Caco-2 (cell line): ENCODE measurements around the gene ID3. TPM values are rescaled to one million over a fixed set of nuclear protein-coding genes. Genes with fewer than 3 reads are reported as not detected.

Experiments
- BruUV-seq: library from RNA; stranded (reverse); fragments of 400-500 nt; replicated peaks from 2 replicates; lab custom pipeline; 2021; lab: Mats Ljungman, UMichigan
- CTCF ChIA-PET: fragments of 300-600 bp; sonication (Branson Sonifier 250); formaldehyde crosslinking; loops from one replicate; lab custom pipeline; 2022; ENCODE audit warnings: antibody characterized with exemption; lab: Charles Lee
- POLR2A ChIA-PET: fragments of 300-600 bp; sonication (Branson Sonifier 250); formaldehyde crosslinking; loops from one replicate; lab custom pipeline; 2022; ENCODE audit warnings: antibody characterized with exemption; lab: Charles Lee
- DNase-seq, 2 experiments: peaks; one replicate each; pipeline versions ENCODE4 v3.0.0 to v3.0.0-alpha.2; 2020 to 2022
- H3K27me3 ChIP-seq: replicated peaks from 2 replicates; pipeline ENCODE4 v1.6.0; 2011; ENCODE audit warnings: low read length; ENCODE audit not compliant: control insufficient read depth, insufficient read depth
- H3K36me3 ChIP-seq: 2 replicates; pipeline ENCODE4 v1.5.1; 2011; ENCODE audit warnings: low read length; ENCODE audit not compliant: control insufficient read depth, insufficient read depth
- H3K4me1 ChIP-seq: fragments of 250-450 bp; sonication (Bioruptor Pico); 2 replicates; pipeline ENCODE4 v1.5.1; 2020; ENCODE audit warnings: mild to moderate bottlenecking
- H3K4me3 ChIP-seq: 2 replicates; pipeline ENCODE4 v1.5.1; 2011; ENCODE audit warnings: low read depth, mild to moderate bottlenecking, control low read depth, low read length
- H3K9me3 ChIP-seq: fragments of 250-450 bp; sonication (Bioruptor Pico); 2 replicates; pipeline ENCODE4 v1.5.1; 2020; ENCODE audit warnings: mild to moderate bottlenecking, moderate library complexity
- H3K27ac Mint-ChIP-seq: one replicate; pipeline ENCODE4 v1.8.0; 2022; ENCODE audit warnings: mixed read lengths; ENCODE audit not compliant: unreplicated experiment
- H3K27me3 Mint-ChIP-seq: one replicate; pipeline ENCODE4 v1.8.0; 2022; ENCODE audit warnings: mixed read lengths; ENCODE audit not compliant: insufficient read depth, unreplicated experiment
- H3K36me3 Mint-ChIP-seq: one replicate; pipeline ENCODE4 v1.8.0; 2022; ENCODE audit warnings: mild to moderate bottlenecking, mixed read lengths; ENCODE audit not compliant: insufficient read depth, unreplicated experiment
- H3K4me1 Mint-ChIP-seq: one replicate; pipeline ENCODE4 v1.8.0; 2022; ENCODE audit warnings: low read depth, mixed read lengths; ENCODE audit not compliant: unreplicated experiment
- H3K4me3 Mint-ChIP-seq: one replicate; pipeline ENCODE4 v1.8.0; 2022; ENCODE audit warnings: mild to moderate bottlenecking, moderate library complexity, mixed read lengths; ENCODE audit not compliant: unreplicated experiment
- H3K9me3 Mint-ChIP-seq: one replicate; pipeline ENCODE4 v1.8.0; 2022; ENCODE audit warnings: mixed read lengths; ENCODE audit not compliant: unreplicated experiment
- CTCF ChIP-seq, 2 experiments: fragments of 200-600 bp in 1 of 2; IDR thresholded peaks; 1 replicate in 1 of 2; 2 replicates in 1 of 2; pipeline versions ENCODE4 v1.5.1 to v1.8.0; 2011 to 2022; ENCODE audit warnings: antibody characterized with exemption in 1 of 2, control low read depth in 1 of 2, inconsistent platforms in 1 of 2, low read depth in 1 of 2, low read length in 1 of 2, mild to moderate bottlenecking in 1 of 2, moderate library complexity in 1 of 2; ENCODE audit not compliant: insufficient read depth in 1 of 2, severe bottlenecking in 1 of 2, unreplicated experiment in 1 of 2
- intact Hi-C: fragments of 100-400 bp; cut with micrococcal nuclease; formaldehyde crosslinking; loops from one replicate; pipeline ENCODE4 v1.10.0; 2022; ENCODE audit not compliant: unreplicated experiment
- total RNA-seq: library from RNA; stranded (reverse); gene quantifications from 2 replicates; pipeline ENCODE4 v1.2.3, GENCODE V29; 2022

The ID3 gene
- total RNA-seq, 1 experiment from 2014 or later, result 13.7 TPM

- intact Hi-C loops, result loop anchor here (5.0 kb wide), 1 partner anchor 35 kb away; no protein-coding TSS in a partner anchor
- Histone ChIP-seq H3K4me3 (no peak overlapping the region), H3K9me3 (no peaks in the 10 kb centered on the region), H3K27me3 (no peaks in the 10 kb centered on the region), H3K36me3 (no peaks in the 10 kb centered on the region), H3K4me1 (peaks cover 59% of the 10 kb centered on the region)
- H3K27ac Mint-ChIP-seq, result no peak overlapping the region
- POLR2A ChIA-PET, result interaction anchor here (0.7 to 3.8 kb wide), 2 partner anchors 8 to 20 kb away, joined by 3 to 46 read pairs; no protein-coding TSS in a partner anchor
- no peak for TF ChIP-seq CTCF (IDR thresholded peaks at IDR 0.05; ENCODE audit: insufficient read depth in 1 of 2, low read depth in 1 of 2, low read length in 1 of 2, severe bottlenecking in 1 of 2, unreplicated experiment in 1 of 2)
- H3K4me3 Mint-ChIP-seq, result peak overlapping the region; percentile 87
- DNase-seq, result no peak
- peaks cover 29% of the 10 kb centered on the region for H3K4me1 Mint-ChIP-seq
- H3K9me3 Mint-ChIP-seq, result no peaks in the 10 kb centered on the region
- CTCF ChIA-PET, result interaction anchor here (4.1 kb wide), 1 partner anchor 81 kb away, joined by 17 read pairs; no protein-coding TSS in a partner anchor
- BruUV-seq, result no TSS peak
- H3K36me3 Mint-ChIP-seq, result peaks cover 18% of the 10 kb centered on the region
- H3K27me3 Mint-ChIP-seq, result no peaks in the 10 kb centered on the region
Measured at GRCh38 chr1:23556635-23557470, 2.4 kb downstream of the ID3 start.

DNA sequence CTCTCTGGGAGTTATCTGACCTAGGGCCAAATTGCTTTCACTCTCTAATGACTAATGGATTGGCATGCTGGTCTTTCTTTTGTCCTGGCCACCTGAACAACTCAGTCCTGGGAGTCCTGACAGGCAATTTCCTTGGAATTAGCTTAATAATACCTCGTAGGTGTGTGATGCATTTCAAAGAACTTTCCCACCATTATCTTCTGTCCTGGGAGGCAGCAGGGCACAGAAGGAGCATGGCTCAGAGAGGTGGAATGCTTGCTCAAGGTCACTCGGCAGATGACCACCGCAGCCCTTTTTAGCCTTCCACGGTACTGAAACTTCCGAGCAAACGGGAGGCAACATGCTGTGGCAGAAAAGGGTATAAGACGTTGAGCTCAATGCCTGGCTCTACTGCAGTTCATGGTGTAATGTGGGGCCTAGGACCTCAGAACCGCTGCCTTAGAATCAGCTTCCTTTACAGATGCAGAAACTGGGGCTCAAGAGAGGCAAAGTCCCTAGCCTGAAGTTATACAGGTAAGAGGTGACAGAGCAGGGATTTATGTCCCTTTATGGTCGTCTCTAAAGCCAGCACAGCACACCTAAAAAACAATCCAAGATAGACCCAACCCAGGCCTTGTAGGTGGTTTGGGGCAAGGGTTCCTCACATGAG, 3.2 kb downstream of the ID3 start:
- H3K9me3 ChIP-seq, result no peaks in the 10 kb centered on the region
- no peak for TF ChIP-seq CTCF (IDR thresholded peaks at IDR 0.05; ENCODE audit: insufficient read depth in 1 of 2, low read depth in 1 of 2, low read length in 1 of 2, severe bottlenecking in 1 of 2, unreplicated experiment in 1 of 2)
- no peaks in the 10 kb centered on the region for H3K27me3 Mint-ChIP-seq
- H3K27me3 ChIP-seq, result no peaks in the 10 kb centered on the region
- DNase-seq, result no peak
- peak overlapping the region; percentile 89 for H3K4me3 Mint-ChIP-seq
- ChIA-PET POLR2A (interaction anchor here (0.7 kb wide), 1 partner anchor 9 kb away, joined by 3 read pairs; no protein-coding TSS in a partner anchor), CTCF (interaction anchor here (4.1 kb wide), 1 partner anchor 81 kb away, joined by 17 read pairs; no protein-coding TSS in a partner anchor)
- H3K27ac Mint-ChIP-seq, result no peak overlapping the region
- H3K36me3 Mint-ChIP-seq, result peaks cover 18% of the 10 kb centered on the region
- peaks cover 52% of the 10 kb centered on the region for H3K4me1 ChIP-seq
- intact Hi-C loops, result loop anchor here (1.0 to 5.0 kb wide), 2 partner anchors 9 to 36 kb away; no protein-coding TSS in a partner anchor
- BruUV-seq, result no TSS peak
- no peaks in the 10 kb centered on the region for H3K9me3 Mint-ChIP-seq
- H3K4me1 Mint-ChIP-seq, result peaks cover 21% of the 10 kb centered on the region
- H3K36me3 ChIP-seq, result no peaks in the 10 kb centered on the region
- no peak overlapping the region for H3K4me3 ChIP-seq
